Endothelial cell of umbilical vein (primary cell): ENCODE data around the gene ACTG1. TPM values are rescaled to one million over a fixed set of nuclear protein-coding genes. Genes with fewer than 3 reads are reported as not detected.

Experiments
- BruUV-seq: library from RNA; stranded (reverse); fragments of 400-500 nt; replicated peaks from 2 replicates; lab custom pipeline; 2021; lab: Mats Ljungman, UMichigan
- CTCF ChIA-PET: fragments of 300-600, 350-600 bp; sonication (Branson Sonifier 250); formaldehyde crosslinking; loops from one replicate; lab custom pipeline; 2021; ENCODE audit warnings: antibody characterized with exemption, inconsistent platforms; lab: Charles Lee
- POLR2A ChIA-PET: fragments of 300-600, 350-600 bp; sonication (Branson Sonifier 250); formaldehyde crosslinking; loops from one replicate; lab custom pipeline; 2021; ENCODE audit warnings: antibody characterized with exemption, inconsistent platforms; lab: Charles Lee
- DNase-seq: peaks from one replicate; pipeline ENCODE4 v3.0.0-alpha.2; 2011; ENCODE audit warnings: low read depth, low spot score
- FAIRE-seq: peaks from 2 replicates; lab custom pipeline; 2011; peaks lifted over from hg19 to GRCh38; lab: Jason Lieb, UNC
- H2AFZ ChIP-seq: 2 replicates; pipeline ENCODE4 v1.6.0; 2012; ENCODE audit warnings: low read depth, low read length, control low read depth, inconsistent platforms
- H3K27ac ChIP-seq: 2 replicates; pipeline ENCODE4 v1.5.1; 2011; ENCODE audit warnings: low read depth, mild to moderate bottlenecking, control low read depth, low read length, moderate library complexity; ENCODE audit not compliant: insufficient read depth
- H3K27me3 ChIP-seq, 2 experiments: 2 replicates each; pipeline versions ENCODE4 v1.6.0 to v1.6.1; 2011; ENCODE audit warnings: low read length in 2 of 2, mixed read lengths in 1 of 2; ENCODE audit not compliant: control insufficient read depth in 2 of 2, insufficient read depth in 2 of 2
- H3K36me3 ChIP-seq, 2 experiments: 2 replicates in 1 of 2; 3 replicates in 1 of 2; pipeline ENCODE4 v1.5.1; 2011; ENCODE audit warnings: low read length in 2 of 2, mild to moderate bottlenecking in 1 of 2, moderate library complexity in 1 of 2; ENCODE audit not compliant: control insufficient read depth in 2 of 2, insufficient read depth in 2 of 2; ENCODE audit errors: extremely low read depth in 1 of 2
- H3K4me1 ChIP-seq: 3 replicates; pipeline ENCODE4 v1.5.1; 2011; ENCODE audit warnings: mild to moderate bottlenecking, low read length; ENCODE audit not compliant: control insufficient read depth, insufficient read depth; ENCODE audit errors: extremely low read depth
- H3K4me2 ChIP-seq: 2 replicates; pipeline ENCODE4 v1.6.1; 2011; ENCODE audit warnings: low read length, control low read depth, mixed read lengths; ENCODE audit not compliant: insufficient read depth
- H3K4me3 ChIP-seq, 3 experiments: fragments of 200-600 bp in 1 of 3; sonication (generic), shearing (Covaris generic) in 1 of 3; replicated peaks in 1 of 3; 2 replicates each; pipeline ENCODE4 v1.5.1; 2011 to 2016; ENCODE audit warnings: control low read depth in 3 of 3, low read length in 3 of 3, mild to moderate bottlenecking in 2 of 3, inconsistent platforms in 1 of 3, low read depth in 1 of 3, moderate library complexity in 1 of 3; ENCODE audit not compliant: insufficient read depth in 1 of 3
- H3K79me2 ChIP-seq: 2 replicates; pipeline ENCODE4 v1.6.0; 2012; ENCODE audit warnings: low read length, inconsistent platforms; ENCODE audit not compliant: control insufficient read depth, insufficient read depth
- H3K9ac ChIP-seq: replicated peaks from 2 replicates; pipeline ENCODE3; 2011; ENCODE audit warnings: low read length, control low read depth; ENCODE audit not compliant: insufficient read depth; ENCODE audit errors: extremely low read depth
- H3K9me1 ChIP-seq: replicated peaks from 3 replicates; pipeline ENCODE4 v1.6.0; 2011; ENCODE audit warnings: mild to moderate bottlenecking, low read length; ENCODE audit not compliant: control insufficient read depth, insufficient read depth; ENCODE audit errors: extremely low read depth
- H3K9me3 ChIP-seq: replicated peaks from 2 replicates; pipeline ENCODE4 v1.5.1; 2012; ENCODE audit warnings: low read length, inconsistent platforms; ENCODE audit not compliant: control insufficient read depth, insufficient read depth
- H4K20me1 ChIP-seq: replicated peaks from 2 replicates; pipeline ENCODE3; 2011; ENCODE audit warnings: mild to moderate bottlenecking, low read length; ENCODE audit not compliant: control insufficient read depth, insufficient read depth; ENCODE audit errors: extremely low read depth
- CTCF ChIP-seq, 2 donors: IDR thresholded peaks; 1 replicate in 1 of 2; 2 replicates in 1 of 2; pipeline ENCODE4 v1.5.1; 2011; ENCODE audit warnings: low read length in 2 of 2, mild to moderate bottlenecking in 2 of 2, moderate library complexity in 2 of 2, control low read depth in 1 of 2, inconsistent platforms in 1 of 2, low read depth in 1 of 2; ENCODE audit not compliant: insufficient read depth in 1 of 2; ENCODE audit errors: extremely low read depth in 1 of 2
- EZH2 ChIP-seq: IDR thresholded peaks from 2 replicates; pipeline ENCODE4 v1.6.1; 2012; ENCODE audit warnings: borderline replicate concordance, low read depth, mild to moderate bottlenecking, moderate library complexity, low read length, inconsistent platforms; ENCODE audit not compliant: severe bottlenecking
- FOS ChIP-seq: IDR thresholded peaks from 2 replicates; pipeline ENCODE4 v1.6.1; 2011; ENCODE audit warnings: mild to moderate bottlenecking, low read length, moderate library complexity, borderline replicate concordance; ENCODE audit not compliant: insufficient read depth
- GATA2 ChIP-seq: IDR thresholded peaks from 2 replicates; pipeline ENCODE4 v1.7.0; 2011; ENCODE audit warnings: low read depth, mild to moderate bottlenecking, moderate library complexity, mixed read lengths, low read length; ENCODE audit not compliant: insufficient read length, insufficient read depth
- JUN ChIP-seq: IDR thresholded peaks from 2 replicates; pipeline ENCODE4 v1.6.1; 2011; ENCODE audit warnings: borderline replicate concordance, low read depth; ENCODE audit not compliant: insufficient read length, insufficient read depth
- MYC ChIP-seq: IDR thresholded peaks from one replicate; pipeline ENCODE4 v1.6.1; 2011; ENCODE audit warnings: mild to moderate bottlenecking, low read depth, low read length
- POLR2A ChIP-seq: IDR thresholded peaks from 2 replicates; pipeline ENCODE4 v1.6.1; 2012; ENCODE audit warnings: low read depth, mild to moderate bottlenecking, control low read depth, low read length
- POLR2AphosphoS5 ChIP-seq: IDR thresholded peaks from 2 replicates; pipeline ENCODE4 v1.6.1; 2012; ENCODE audit warnings: low read depth, mild to moderate bottlenecking, control low read depth, low read length, moderate library complexity; ENCODE audit not compliant: insufficient read depth
- dilution Hi-C: fragments of 300-500 bp; cut with MboI; formaldehyde crosslinking; loops from one replicate; pipeline ENCODE4 v1.15.0; 2019; ENCODE audit warnings: low sequenced_read_pairs; ENCODE audit not compliant: extremely low pct_ligation_motif_present
- intact Hi-C: fragments of 100-400 bp; cut with micrococcal nuclease; formaldehyde crosslinking; loops from one replicate; pipeline ENCODE4 v1.10.0; 2022
- polyA plus RNA-seq, 4 experiments: library from polyadenylated mRNA; depleted of rRNA in 3 of 4; stranded (reverse) in 3 of 4; unstranded in 1 of 4; fragments of >200 nt; gene quantifications; 2 replicates each; pipeline versions ENCODE4 v1.2.1 to v1.2.3, GENCODE V29; 2011 to 2012; ENCODE audit warnings: missing spikeins in 1 of 4
- total RNA-seq: library from RNA; stranded (reverse); gene quantifications from 2 replicates; pipeline ENCODE4 v1.2.3, GENCODE V29; 2021
- TF ChIP-seq, protein P1 (sequence below): IDR thresholded peaks from 2 replicates; pipeline ENCODE4 v1.6.1; 2011; ENCODE audit not compliant: insufficient read depth, insufficient read length

Gene ACTG1
- total and polyA plus RNA-seq, 2 donors (not counting 3 experiments of a cell fraction or from before 2014, with no cell fraction given): 6,127 to 10,663 TPM

DNA sequence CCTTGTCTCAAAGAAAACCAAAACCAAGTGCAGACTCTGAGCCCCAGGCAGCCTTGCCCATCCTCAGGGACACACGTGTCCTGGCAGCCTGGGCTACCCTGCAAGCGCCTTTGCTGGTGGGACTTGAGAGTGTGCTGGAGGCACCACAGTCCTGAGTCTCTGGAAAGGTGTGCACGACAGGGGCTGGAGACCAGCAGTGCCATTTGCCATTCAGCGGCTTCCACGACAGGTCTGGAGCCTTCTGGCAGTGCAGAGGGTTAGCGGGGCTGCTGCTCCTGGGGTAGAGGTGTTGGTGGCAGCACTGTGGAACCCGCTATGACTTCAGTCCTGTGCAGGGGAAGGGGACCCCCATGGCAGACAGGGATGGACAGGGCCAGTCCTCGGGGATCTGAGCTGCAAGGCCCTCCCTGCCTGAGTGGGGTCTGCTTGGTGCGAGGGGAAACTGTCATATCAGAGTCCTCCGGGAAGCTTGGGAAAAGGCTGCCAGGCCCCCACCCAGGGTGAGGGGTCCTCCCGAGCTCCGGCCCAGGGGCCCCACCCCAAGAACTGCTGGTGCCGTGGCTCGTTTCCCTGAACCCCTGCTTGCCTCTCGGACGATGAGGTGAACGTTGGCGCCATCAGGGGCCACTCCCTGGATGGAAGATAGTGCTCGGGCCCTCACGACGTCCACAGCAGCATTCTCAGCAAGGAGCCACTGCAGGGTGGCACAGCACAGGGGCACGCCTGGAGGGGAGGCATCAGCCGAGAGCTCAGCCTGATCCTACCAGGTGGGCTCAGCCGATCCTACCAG, 32.8 kb upstream of the ACTG1 start:
- H3K9ac ChIP-seq: no peak overlapping the region
- no TSS peak for BruUV-seq
- intact Hi-C loops: no loop called here
- no peak overlapping the region for H3K4me3 ChIP-seq
- H3K9me3 ChIP-seq: no peaks in the 10 kb centered on the region
- FAIRE-seq: no peak
- no peak for TF ChIP-seq EZH2
- CTCF ChIA-PET: no interaction called here
- H3K4me1 ChIP-seq: no peaks in the 10 kb centered on the region
- no peaks in the 10 kb centered on the region for H4K20me1 ChIP-seq
- POLR2A ChIA-PET: interaction anchor here (1.1 kb wide), 1 partner anchor 21 kb away, joined by 4 read pairs; no protein-coding TSS in a partner anchor
- no peak for DNase-seq
- no peak overlapping the region for H3K27ac ChIP-seq
- dilution Hi-C loops: no loop called here
- H3K4me2 ChIP-seq: no peak overlapping the region
- peaks cover 17% of the 10 kb centered on the region for H3K79me2 ChIP-seq
- H3K9me1 ChIP-seq: no peaks in the 10 kb centered on the region
- H2AFZ ChIP-seq: no peak overlapping the region
- H3K36me3 ChIP-seq: peaks cover 9 to 74% of the 10 kb centered on the region in 2 experiments
- no peaks in the 10 kb centered on the region for H3K27me3 ChIP-seq

DNA sequence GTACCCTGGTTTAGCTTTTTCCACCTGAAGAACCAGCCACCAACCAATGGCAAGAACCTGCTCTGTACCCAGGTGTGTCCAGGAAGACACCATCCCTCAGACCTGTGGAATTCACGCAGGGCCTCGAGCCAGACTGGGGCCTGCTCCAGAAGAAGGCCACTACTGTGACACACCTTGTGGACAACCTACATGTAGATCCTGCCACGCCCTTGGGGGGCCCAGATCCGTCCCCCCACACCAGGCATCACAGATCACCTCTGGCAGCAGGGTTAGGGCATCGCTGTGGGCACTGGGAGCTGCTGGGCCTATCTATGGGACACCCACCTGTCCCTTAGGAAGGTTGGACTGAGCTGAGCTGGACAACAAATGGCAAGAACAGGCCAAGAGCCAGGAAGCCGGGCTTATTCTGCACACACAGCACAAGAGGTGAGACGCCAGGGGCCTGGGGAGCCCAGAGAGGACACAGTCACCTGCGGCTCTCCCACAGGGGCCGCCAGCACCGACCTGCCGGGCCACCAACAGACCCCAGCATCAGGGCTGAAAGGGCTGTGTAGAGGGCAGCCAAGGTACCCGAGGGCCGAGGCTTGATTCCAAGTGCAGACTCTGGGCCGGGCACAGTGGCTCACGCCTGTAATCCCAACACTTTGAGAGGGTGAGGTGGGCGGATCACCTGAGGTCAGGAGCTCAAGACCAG, 31.8 kb upstream of the ACTG1 start:
- dilution Hi-C loops: no loop called here
- DNase-seq (no peak), FAIRE-seq (no peak)
- ChIA-PET CTCF (interaction anchor here (1.0 to 1.4 kb wide), 3 partner anchors 8 to 58 kb away, joined by 3 to 4 read pairs (median 3); partner anchors contain the start of gene FAAP100), POLR2A (interaction anchor here (1.1 kb wide), 1 partner anchor 22 kb away, joined by 4 read pairs; no protein-coding TSS in a partner anchor)
- H3K27me3 ChIP-seq: no peaks in the 10 kb centered on the region
- no peak overlapping the region for H3K4me2 ChIP-seq
- H3K36me3 ChIP-seq: peaks cover 9 to 72% of the 10 kb centered on the region in 2 experiments
- no peak for TF ChIP-seq JUN
- no peak for TF ChIP-seq POLR2AphosphoS5
- no peak for TF ChIP-seq FOS
- no peak for TF ChIP-seq EZH2
- TF ChIP-seq, protein P1, sequence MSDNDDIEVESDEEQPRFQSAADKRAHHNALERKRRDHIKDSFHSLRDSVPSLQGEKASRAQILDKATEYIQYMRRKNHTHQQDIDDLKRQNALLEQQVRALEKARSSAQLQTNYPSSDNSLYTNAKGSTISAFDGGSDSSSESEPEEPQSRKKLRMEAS: no peak
- TF ChIP-seq POLR2A: no peak
- no peak for TF ChIP-seq GATA2
- no peak for TF ChIP-seq CTCF (IDR thresholded peaks at IDR 0.05; ENCODE audit: extremely low read depth in 1 of 2, insufficient read depth in 1 of 2, low read depth in 1 of 2, low read length in 2 of 2)
- TF ChIP-seq MYC: no peak
- H3K27ac ChIP-seq: no peak overlapping the region
- intact Hi-C loops: no loop called here
- no peaks in the 10 kb centered on the region for H3K4me1 ChIP-seq
- peaks cover 8% of the 10 kb centered on the region for H3K79me2 ChIP-seq
- no peaks in the 10 kb centered on the region for H3K9me1 ChIP-seq
- no peak overlapping the region for H3K4me3 ChIP-seq
- H3K9me3 ChIP-seq: no peaks in the 10 kb centered on the region
- H3K9ac ChIP-seq: no peak overlapping the region
- BruUV-seq: no TSS peak
- H2AFZ ChIP-seq: no peak overlapping the region
- H4K20me1 ChIP-seq: no peaks in the 10 kb centered on the region
